Ectodermal cell (in vitro differentiated cells): ENCODE data around the gene ERF.

Experiments
- H3K27ac ChIP-seq: 2 replicates; pipeline ENCODE4 v1.7.0; 2013; ENCODE audit warnings: mild to moderate bottlenecking, low read depth, low read length; ENCODE audit not compliant: insufficient read depth, poor library complexity, severe bottlenecking
- H3K27me3 ChIP-seq: 2 replicates; pipeline ENCODE4 v1.7.0; 2013; ENCODE audit warnings: mild to moderate bottlenecking, low read length; ENCODE audit not compliant: insufficient read depth, control insufficient read depth, poor library complexity, severe bottlenecking
- H3K36me3 ChIP-seq: one replicate; pipeline ENCODE4 v1.7.0; 2013; ENCODE audit warnings: low read length; ENCODE audit not compliant: control insufficient read depth, insufficient read depth
- H3K4me1 ChIP-seq: one replicate; pipeline ENCODE4 v1.7.0; 2013; ENCODE audit warnings: low read length; ENCODE audit not compliant: control insufficient read depth, insufficient read depth
- H3K4me3 ChIP-seq: 2 replicates; pipeline ENCODE4 v1.7.0; 2013; ENCODE audit warnings: low read depth, low read length, control low read depth; ENCODE audit not compliant: insufficient read depth
- H3K9me3 ChIP-seq: 2 replicates; pipeline ENCODE4 v1.7.0; 2013; ENCODE audit warnings: mild to moderate bottlenecking, low read length, moderate library complexity; ENCODE audit not compliant: control insufficient read depth
- WGBS, 2 experiments: methylation state at CpG; one replicate each; pipeline ENCODE4 v1.1.7; 2013; ENCODE audit warnings: missing lambda C conversion rate in 2 of 2; 5-methylcytosine and 5-hydroxymethylcytosine counted together

The ERF gene

DNA sequence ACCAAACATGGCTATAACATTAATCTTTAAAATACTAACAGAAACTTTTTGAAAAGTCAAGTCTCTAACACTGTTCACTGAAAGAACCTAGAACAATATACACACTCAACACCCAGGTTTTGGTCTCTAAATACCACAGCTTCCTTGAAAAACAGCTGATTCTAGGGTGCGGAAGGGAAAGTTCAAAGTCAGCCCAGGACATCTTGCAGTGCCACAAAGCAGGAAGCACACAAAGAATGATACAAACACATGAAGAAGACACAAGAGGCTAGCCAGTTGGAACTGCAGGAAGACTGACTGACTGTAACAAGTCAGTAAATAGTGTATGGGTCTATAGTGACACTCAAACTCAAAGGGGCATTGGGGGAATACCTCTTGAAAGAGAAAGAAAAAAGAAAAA, 42.0 kb downstream of the ERF start:
- Histone ChIP-seq H3K4me1 (peaks cover 14% of the 10 kb centered on the region), H3K27me3 (no peaks in the 10 kb centered on the region), H3K9me3 (no peaks in the 10 kb centered on the region), H3K27ac (no peak overlapping the region), H3K4me3 (no peak overlapping the region), H3K36me3 (peaks cover 30% of the 10 kb centered on the region)
- WGBS, 2 experiments, result 95 to 100% methylated on average over 1 of the region's 1 CpG

- Histone ChIP-seq H3K27me3 (no peaks in the 10 kb centered on the region), H3K27ac (no peak overlapping the region), H3K36me3 (peaks cover 33% of the 10 kb centered on the region), H3K4me1 (no peaks in the 10 kb centered on the region), H3K4me3 (no peak overlapping the region), H3K9me3 (no peaks in the 10 kb centered on the region)
- 96% methylated on average over 11 of the region's 11 CpGs for WGBS, 2 experiments
These were observed 46.3 kb downstream of the ERF start for GRCh38 chr19:42208612-42209011.

- Histone ChIP-seq H3K36me3 (peaks cover 32% of the 10 kb centered on the region), H3K27ac (no peak overlapping the region), H3K4me3 (no peak overlapping the region), H3K27me3 (no peaks in the 10 kb centered on the region), H3K4me1 (no peaks in the 10 kb centered on the region), H3K9me3 (no peaks in the 10 kb centered on the region)
- WGBS, 2 experiments, result 93 to 95% methylated on average over 6 of the region's 6 CpGs
These were observed 47.1 kb downstream of the ERF start for GRCh38 chr19:42207767-42208271.

DNA sequence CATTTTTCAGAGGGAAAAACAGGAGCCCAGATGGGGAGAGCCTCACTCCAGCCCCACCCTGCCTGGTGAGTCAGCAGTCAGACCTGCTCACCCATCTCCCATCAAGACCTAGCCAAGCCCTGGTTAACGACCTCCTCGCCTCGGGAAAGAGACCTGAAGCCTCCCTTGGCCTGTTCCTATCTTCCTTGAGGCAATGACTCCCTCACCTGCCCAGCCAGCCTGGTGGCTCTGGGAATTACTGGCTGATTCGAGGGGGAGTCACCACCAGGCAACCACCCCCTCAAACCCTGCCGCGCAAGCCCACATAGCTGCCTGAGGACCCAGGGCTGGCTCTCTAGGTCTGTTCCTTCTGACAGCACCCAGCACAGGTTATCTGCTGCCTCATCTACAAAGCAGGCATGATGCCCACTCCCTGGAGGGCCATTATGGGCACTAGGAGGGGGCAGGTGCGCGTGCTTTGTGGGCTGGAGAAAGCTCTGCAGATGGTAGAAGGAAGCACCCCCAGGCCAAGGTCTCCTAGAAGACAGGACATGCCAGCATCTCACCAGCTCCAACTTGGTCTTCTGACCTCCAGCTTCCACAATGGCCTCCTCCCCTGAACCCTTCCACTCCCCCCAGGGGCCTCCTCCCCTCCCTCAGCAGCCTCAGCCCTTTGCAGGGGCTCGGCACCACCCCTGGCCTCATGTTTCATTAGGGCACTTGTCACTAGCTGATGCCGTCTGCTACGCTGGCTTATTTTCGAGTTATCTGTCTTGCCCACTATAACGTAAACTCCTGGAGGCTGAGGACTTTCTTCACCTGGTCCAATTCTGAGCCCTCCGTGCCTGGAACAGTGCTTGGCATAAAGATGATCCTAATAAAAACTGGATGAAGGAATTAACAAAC, 47.8 kb downstream of the ERF start:
- H3K36me3 ChIP-seq, result peaks cover 25% of the 10 kb centered on the region
- H3K9me3 ChIP-seq, result no peaks in the 10 kb centered on the region
- no peak overlapping the region for H3K27ac ChIP-seq

DNA sequence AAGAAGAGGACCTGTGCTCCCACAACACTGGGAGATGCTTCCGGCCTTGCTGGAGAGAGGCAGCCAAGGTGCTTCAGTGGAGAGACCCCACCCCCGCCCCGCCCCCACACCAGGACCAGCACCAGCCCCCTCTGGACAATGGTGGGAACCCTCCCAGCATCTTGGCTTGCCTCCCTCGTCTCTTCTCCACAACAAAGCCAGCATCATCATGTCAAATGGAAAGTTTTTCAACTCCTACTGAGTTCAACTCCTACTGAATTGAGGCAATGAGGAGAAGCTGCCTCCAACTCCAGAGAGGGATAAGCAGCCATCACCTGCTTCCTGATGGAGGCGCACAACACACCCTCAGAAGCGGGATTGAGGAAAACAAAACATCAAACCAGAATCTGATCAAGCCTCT, 50.3 kb downstream of the ERF start:
- H3K36me3 ChIP-seq, result peaks cover 23% of the 10 kb centered on the region
- no peak overlapping the region for H3K4me3 ChIP-seq
- H3K27me3 ChIP-seq, result no peaks in the 10 kb centered on the region
- no peak overlapping the region for H3K27ac ChIP-seq
- no peaks in the 10 kb centered on the region for H3K9me3 ChIP-seq
- 84 to 85% methylated on average over 5 to 6 of the region's 6 CpGs for WGBS, 2 experiments
- H3K4me1 ChIP-seq, result no peaks in the 10 kb centered on the region

More for the DNA sequence above, 47.8 kb downstream of the ERF start:
- WGBS, 2 experiments, result 96% methylated on average over 14 of the region's 14 CpGs
- H3K27me3 ChIP-seq, result no peaks in the 10 kb centered on the region
- H3K4me3 ChIP-seq, result no peak overlapping the region
- H3K4me1 ChIP-seq, result no peaks in the 10 kb centered on the region

DNA sequence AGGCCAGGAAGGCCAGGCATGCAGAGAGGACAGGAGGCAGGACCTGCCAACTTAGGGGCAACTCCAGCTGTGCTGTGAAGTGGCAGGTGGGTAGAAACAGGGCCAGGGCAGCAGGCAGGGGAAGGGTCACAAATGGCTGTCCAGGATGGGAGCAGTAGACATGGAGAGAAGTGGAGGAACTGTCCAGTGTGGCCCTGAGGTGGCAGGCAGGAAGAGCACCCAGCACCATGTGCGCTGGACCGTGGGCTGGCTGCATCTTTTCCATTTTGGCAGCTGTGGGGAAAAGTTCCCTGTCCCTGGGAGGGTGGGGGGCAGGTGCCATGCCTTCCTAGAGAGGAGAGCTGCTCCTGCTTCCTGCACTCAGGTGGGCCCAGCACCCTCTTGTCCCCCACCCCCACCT, 51.2 kb downstream of the ERF start:
- Histone ChIP-seq H3K4me1 (no peaks in the 10 kb centered on the region), H3K27ac (no peak overlapping the region), H3K27me3 (no peaks in the 10 kb centered on the region), H3K4me3 (no peak overlapping the region), H3K9me3 (no peaks in the 10 kb centered on the region), H3K36me3 (peaks cover 21% of the 10 kb centered on the region)
- WGBS, 2 experiments, result 96 to 97% methylated on average over 2 of the region's 2 CpGs

- Histone ChIP-seq H3K27me3 (no peaks in the 10 kb centered on the region), H3K36me3 (peaks cover 15% of the 10 kb centered on the region), H3K4me1 (no peaks in the 10 kb centered on the region), H3K9me3 (no peaks in the 10 kb centered on the region), H3K4me3 (no peak overlapping the region), H3K27ac (no peak overlapping the region)
- WGBS, 2 experiments, result 92 to 93% methylated on average over 5 of the region's 5 CpGs
These were observed 52.5 kb downstream of the ERF start for GRCh38 chr19:42202290-42202880.

DNA sequence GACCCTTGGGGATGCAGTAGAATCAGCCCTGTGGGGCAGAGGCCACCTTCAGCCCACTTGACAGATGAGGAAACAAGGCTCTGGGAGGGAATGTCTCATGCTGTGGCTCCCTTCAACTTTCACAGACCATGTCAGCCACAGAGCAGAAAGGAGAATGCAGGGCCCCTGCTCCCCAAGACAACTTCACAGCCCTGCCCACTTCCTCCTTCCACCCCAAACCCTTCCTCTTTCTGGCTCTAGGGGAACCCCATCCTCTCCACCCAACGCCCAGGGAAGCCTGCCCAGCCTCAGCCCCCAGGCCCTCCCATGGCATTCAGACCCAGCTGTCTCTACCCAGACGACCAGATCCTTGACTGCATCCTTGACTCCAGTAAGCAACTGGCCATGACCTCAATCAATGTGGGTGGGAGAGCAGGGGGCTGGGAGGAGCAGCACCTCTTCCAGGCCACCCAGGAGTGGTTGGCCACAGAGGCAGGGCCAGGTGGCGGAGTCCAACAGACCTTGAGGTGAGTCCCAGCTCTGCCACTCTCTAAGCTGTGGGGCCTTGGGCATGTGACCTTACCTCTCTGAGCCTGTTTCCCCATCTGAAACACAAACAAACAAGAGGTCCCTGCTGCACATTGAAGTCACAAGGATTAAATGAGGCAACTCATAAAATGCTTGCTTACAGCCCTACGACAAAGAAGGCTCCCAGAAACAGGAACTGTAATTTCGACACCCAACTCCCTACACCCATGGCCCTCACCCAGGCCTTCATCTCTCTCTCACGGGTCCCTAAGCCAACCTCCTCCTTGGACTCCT, 53.2 kb downstream of the ERF start:
- Histone ChIP-seq H3K4me1 (no peaks in the 10 kb centered on the region), H3K9me3 (no peaks in the 10 kb centered on the region), H3K4me3 (no peak overlapping the region), H3K27me3 (no peaks in the 10 kb centered on the region), H3K36me3 (peaks cover 15% of the 10 kb centered on the region), H3K27ac (no peak overlapping the region)
- 87 to 92% methylated on average over 6 of the region's 6 CpGs for WGBS, 2 experiments

DNA sequence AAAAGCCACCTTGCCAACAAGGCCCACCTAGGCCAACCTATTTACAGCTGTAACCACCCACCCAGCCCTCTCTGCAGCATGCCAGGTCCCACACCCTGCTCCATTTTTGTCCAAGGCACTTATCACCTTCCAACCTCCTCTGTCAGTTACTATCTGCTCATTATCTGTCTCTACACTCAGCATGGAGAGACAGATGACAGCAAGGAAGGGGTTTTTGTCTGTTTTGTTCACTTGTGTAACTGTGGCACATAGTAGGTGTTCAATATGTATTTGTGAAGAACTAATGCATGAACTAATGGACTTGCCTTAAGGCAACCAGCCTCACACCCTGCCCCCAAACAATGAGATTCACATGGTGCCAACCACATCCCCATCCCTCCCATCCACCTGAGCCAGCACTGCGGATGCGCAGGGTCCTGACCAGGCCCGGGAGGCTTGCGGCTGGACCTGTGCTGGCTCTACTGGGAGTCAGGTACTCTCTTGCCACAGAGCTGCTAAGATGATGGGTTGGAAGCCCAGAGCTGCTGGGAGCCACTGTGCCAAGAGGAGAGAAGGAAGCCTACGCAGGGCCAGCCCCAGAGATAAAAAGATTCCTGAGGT, 54.7 kb downstream of the ERF start:
- Histone ChIP-seq H3K9me3 (no peaks in the 10 kb centered on the region), H3K4me3 (no peak overlapping the region), H3K36me3 (peaks cover 15% of the 10 kb centered on the region), H3K27me3 (no peaks in the 10 kb centered on the region), H3K27ac (no peak overlapping the region), H3K4me1 (no peaks in the 10 kb centered on the region)
- WGBS, 2 experiments, result 81 to 86% methylated on average over 5 of the region's 5 CpGs
